ENCODE measurements around the gene POLR3A. TPM values are rescaled to one million over a fixed set of nuclear protein-coding genes. Genes with fewer than 3 reads are reported as not detected.

The POLR3A gene
- total and polyA plus RNA-seq, 2 of the 13 experiments (the other 11 are each of a cell fraction or from before 2014, with no cell fraction given), result 13.6 to 19.2 TPM

DNA sequence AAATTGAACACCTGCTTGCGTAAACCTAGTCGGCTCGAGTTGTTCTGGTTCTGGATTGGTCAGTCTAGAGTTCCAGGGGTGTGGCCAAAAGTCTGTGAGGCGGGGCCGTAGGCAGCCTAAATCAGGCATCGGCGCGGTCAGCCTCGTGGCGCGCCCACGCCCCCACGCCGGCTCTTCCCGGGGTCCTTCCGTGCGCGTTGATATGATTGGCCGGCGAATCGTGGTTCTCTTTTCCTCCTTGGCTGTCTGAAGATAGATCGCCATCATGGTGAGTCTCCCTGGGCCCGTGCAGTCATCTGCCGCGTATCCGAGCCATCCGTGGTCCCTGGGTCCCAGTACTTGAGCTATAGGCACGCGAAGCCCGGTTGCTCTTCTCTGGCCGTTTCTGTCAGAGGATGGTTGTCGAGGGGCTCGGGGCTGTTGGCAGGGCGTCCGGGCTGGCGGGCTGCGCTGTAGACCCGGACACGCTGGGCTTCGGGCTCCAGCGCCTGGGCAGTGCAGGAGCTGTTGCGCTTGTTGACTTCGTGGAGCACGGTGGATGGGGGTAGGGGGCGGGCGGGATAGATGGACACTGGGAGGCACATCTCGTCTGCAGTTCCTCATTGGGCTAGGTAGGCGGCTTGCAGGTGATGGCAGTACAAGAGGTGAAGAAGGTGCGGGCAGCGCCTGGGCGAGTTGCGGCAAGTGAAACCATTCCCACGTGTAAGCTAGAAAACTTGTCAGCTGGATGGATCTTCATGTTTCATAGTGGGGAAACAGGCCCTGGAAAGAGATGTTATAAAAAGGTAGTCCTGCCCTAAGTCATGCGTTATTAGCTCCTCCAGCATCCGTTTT is 4.5 kb upstream of the POLR3A start, which contains the start of gene RPS24 (continued):
- TF ChIP-seq, protein P1, sequence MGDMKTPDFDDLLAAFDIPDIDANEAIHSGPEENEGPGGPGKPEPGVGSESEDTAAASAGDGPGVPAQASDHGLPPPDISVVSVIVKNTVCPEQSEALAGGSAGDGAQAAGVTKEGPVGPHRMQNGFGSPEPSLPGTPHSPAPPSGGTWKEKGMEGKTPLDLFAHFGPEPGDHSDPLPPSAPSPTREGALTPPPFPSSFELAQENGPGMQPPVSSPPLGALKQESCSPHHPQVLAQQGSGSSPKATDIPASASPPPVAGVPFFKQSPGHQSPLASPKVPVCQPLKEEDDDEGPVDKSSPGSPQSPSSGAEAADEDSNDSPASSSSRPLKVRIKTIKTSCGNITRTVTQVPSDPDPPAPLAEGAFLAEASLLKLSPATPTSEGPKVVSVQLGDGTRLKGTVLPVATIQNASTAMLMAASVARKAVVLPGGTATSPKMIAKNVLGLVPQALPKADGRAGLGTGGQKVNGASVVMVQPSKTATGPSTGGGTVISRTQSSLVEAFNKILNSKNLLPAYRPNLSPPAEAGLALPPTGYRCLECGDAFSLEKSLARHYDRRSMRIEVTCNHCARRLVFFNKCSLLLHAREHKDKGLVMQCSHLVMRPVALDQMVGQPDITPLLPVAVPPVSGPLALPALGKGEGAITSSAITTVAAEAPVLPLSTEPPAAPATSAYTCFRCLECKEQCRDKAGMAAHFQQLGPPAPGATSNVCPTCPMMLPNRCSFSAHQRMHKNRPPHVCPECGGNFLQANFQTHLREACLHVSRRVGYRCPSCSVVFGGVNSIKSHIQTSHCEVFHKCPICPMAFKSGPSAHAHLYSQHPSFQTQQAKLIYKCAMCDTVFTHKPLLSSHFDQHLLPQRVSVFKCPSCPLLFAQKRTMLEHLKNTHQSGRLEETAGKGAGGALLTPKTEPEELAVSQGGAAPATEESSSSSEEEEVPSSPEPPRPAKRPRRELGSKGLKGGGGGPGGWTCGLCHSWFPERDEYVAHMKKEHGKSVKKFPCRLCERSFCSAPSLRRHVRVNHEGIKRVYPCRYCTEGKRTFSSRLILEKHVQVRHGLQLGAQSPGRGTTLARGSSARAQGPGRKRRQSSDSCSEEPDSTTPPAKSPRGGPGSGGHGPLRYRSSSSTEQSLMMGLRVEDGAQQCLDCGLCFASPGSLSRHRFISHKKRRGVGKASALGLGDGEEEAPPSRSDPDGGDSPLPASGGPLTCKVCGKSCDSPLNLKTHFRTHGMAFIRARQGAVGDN (CRISPR knock-in tag; IDR thresholded peaks at IDR 0.05), result peak; percentile 86
- TF ChIP-seq ZFP36L1 (CRISPR knock-in tag; IDR thresholded peaks at IDR 0.05), result no peak
- TF ChIP-seq IRF2 (CRISPR knock-in tag; IDR thresholded peaks at IDR 0.05), result peak; percentile 44; the same call in 1 of the 2 replicates
- TF ChIP-seq ZFP37 (CRISPR knock-in tag; IDR thresholded peaks at IDR 0.05; ENCODE audit: borderline replicate concordance), result peak; percentile 83
- TF ChIP-seq ZBTB42 (CRISPR knock-in tag; IDR thresholded peaks at IDR 0.05), result peak; percentile 64; the same call in 1 of the 2 replicates
- peak; percentile 49; the same call in 1 of the 2 replicates for TF ChIP-seq ZNF547 (CRISPR knock-in tag; IDR thresholded peaks at IDR 0.05)
- TF ChIP-seq, protein P2, sequence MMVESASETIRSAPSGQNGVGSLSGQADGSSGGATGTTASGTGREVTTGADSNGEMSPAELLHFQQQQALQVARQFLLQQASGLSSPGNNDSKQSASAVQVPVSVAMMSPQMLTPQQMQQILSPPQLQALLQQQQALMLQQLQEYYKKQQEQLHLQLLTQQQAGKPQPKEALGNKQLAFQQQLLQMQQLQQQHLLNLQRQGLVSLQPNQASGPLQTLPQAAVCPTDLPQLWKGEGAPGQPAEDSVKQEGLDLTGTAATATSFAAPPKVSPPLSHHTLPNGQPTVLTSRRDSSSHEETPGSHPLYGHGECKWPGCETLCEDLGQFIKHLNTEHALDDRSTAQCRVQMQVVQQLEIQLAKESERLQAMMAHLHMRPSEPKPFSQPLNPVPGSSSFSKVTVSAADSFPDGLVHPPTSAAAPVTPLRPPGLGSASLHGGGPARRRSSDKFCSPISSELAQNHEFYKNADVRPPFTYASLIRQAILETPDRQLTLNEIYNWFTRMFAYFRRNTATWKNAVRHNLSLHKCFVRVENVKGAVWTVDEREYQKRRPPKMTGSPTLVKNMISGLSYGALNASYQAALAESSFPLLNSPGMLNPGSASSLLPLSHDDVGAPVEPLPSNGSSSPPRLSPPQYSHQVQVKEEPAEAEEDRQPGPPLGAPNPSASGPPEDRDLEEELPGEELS (CRISPR knock-in tag; IDR thresholded peaks at IDR 0.05), result 0 out of 2 replicates have a peak, but pooled peaks have one; percentile 19
- TF ChIP-seq, protein P3, sequence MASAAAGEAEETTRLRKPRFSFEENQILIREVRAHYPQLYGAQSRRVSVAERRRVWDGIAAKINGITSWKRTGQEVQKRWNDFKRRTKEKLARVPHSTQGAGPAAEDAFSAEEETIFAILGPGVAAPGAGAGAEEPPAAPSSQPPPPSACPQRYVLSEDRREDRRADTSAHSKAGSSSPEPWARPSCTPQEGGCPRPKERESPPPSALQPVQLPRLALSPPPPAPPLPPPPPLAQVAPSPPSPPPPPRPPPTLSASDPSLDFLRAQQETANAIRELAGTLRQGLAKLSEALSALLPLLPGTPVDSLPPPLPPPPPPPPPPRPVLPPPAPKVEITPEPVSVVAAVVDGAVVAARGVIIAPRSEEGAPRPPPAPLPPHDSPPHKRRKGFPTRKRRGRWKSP (CRISPR knock-in tag; IDR thresholded peaks at IDR 0.05), result peak; percentile 52; the same call in 1 of the 2 replicates
- TF ChIP-seq HOXA5 (CRISPR knock-in tag; IDR thresholded peaks at IDR 0.05), result peak; percentile 87
- TF ChIP-seq ZNF713 (CRISPR knock-in tag; IDR thresholded peaks at IDR 0.05), result 0 out of 2 replicates have a peak, but pooled peaks have one; percentile 71
- TF ChIP-seq ARNT2 (CRISPR knock-in tag; IDR thresholded peaks at IDR 0.05; ENCODE audit: low read depth), result 0 out of 2 replicates have a peak, but pooled peaks have one; percentile 54
- no peak for TF ChIP-seq NFKBIZ (CRISPR knock-in tag; IDR thresholded peaks at IDR 0.05)
- TF ChIP-seq DMAP1 (CRISPR knock-in tag; IDR thresholded peaks at IDR 0.05), result peak; percentile 99
- TF ChIP-seq IRX3 (CRISPR knock-in tag; IDR thresholded peaks at IDR 0.05; ENCODE audit: borderline replicate concordance, low read depth), result peak; percentile 81; the same call in 1 of the 2 replicates
- peak; percentile 33 for TF ChIP-seq GATAD2A (CRISPR knock-in tag; IDR thresholded peaks at IDR 0.05)
- no peak for TF ChIP-seq TFE3 (CRISPR knock-in tag; IDR thresholded peaks at IDR 0.05)
- TF ChIP-seq ZNF235 (CRISPR knock-in tag; IDR thresholded peaks at IDR 0.05; ENCODE audit: borderline replicate concordance), result no peak
- TF ChIP-seq, protein P4, sequence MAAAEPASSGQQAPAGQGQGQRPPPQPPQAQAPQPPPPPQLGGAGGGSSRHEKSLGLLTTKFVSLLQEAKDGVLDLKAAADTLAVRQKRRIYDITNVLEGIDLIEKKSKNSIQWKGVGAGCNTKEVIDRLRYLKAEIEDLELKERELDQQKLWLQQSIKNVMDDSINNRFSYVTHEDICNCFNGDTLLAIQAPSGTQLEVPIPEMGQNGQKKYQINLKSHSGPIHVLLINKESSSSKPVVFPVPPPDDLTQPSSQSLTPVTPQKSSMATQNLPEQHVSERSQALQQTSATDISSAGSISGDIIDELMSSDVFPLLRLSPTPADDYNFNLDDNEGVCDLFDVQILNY (CRISPR knock-in tag; conservative IDR thresholded peaks at IDR 0.05), result no peak
- TF ChIP-seq ZNF253 (CRISPR knock-in tag; IDR thresholded peaks at IDR 0.05; ENCODE audit: borderline replicate concordance), result no peak
